ENCODE data around the gene ANO1. TPM values are rescaled to one million over a fixed set of nuclear protein-coding genes. Genes with fewer than 3 reads are reported as not detected.

ANO1 gene
- total and polyA plus RNA-seq, 2 of the 8 experiments (the other 6 are each of a cell fraction or from before 2014, with no cell fraction given), result 4.7 to 5.0 TPM

- TF ChIP-seq TBP (IDR thresholded peaks at IDR 0.05; ENCODE audit: low read depth, low read length), result no peak
These were observed 21.0 kb upstream of the ANO1 start (continued) for GRCh38 chr11:70057080-70057479.
